EL (cell line): ENCODE measurements around the gene CENPI.

Experiments used
- DNase-seq: peaks from one replicate; pipeline ENCODE4 v3.0.0-alpha.2; 2016

CENPI gene

GRCh38 chrX:101097546-101098453 is at the start of gene CENPI:
CENPI (plus strand) TSS chrX:101098204; CDS start chrX:101101071, 2,867 bp downstream.
- DNase-seq: peak; percentile 92

- no peak for DNase-seq
Measured at GRCh38 chrX:101051153-101051548, 46.9 kb upstream of the CENPI start.

- peak; percentile 80 for DNase-seq
Measured at GRCh38 chrX:101051549-101052302, 46.3 kb upstream of the CENPI start, which contains the start of gene TRMT2B. TRMT2B (minus strand) TSS chrX:101052111; CDS start chrX:101042289, 9,822 bp downstream.

- DNase-seq: peak; percentile 31
Measured at GRCh38 chrX:101056551-101056950, 41.5 kb upstream of the CENPI start.

GRCh38 chrX:101057093-101057714 is 40.8 kb upstream of the CENPI start:
- peak; percentile 70 for DNase-seq

- peak; percentile 13 for DNase-seq
Measured at GRCh38 chrX:101062176-101062575, 35.8 kb upstream of the CENPI start.

- DNase-seq: no peak
Measured at GRCh38 chrX:101071582-101071981, 26.4 kb upstream of the CENPI start.

- peak; percentile 17 for DNase-seq
Measured at GRCh38 chrX:101078716-101079598, 19.0 kb upstream of the CENPI start, which contains the start of gene TMEM35A. TMEM35A (plus strand) TSS chrX:101078879; CDS start chrX:101079003, 124 bp downstream.

GRCh38 chrX:101079736-101080270 is 18.2 kb upstream of the CENPI start:
- DNase-seq: no peak

- no peak for DNase-seq
Measured at GRCh38 chrX:101080326-101081124, 17.5 kb upstream of the CENPI start.

GRCh38 chrX:101081231-101081630 is 16.8 kb upstream of the CENPI start:
- DNase-seq: no peak

- DNase-seq: no peak
Measured at GRCh38 chrX:101091817-101092216, 6.2 kb upstream of the CENPI start.

GRCh38 chrX:101108284-101108683 is 10.3 kb downstream of the CENPI start:
- peak; percentile 79 for DNase-seq

GRCh38 chrX:101117701-101118100 is 19.7 kb downstream of the CENPI start:
- DNase-seq: no peak

GRCh38 chrX:101136235-101136634 is 38.2 kb downstream of the CENPI start:
- peak; percentile 14 for DNase-seq
